HCT116 (cell line): Measurements from ENCODE around the gene GRM5. TPM values are rescaled to one million over a fixed set of nuclear protein-coding genes. Genes with fewer than 3 reads are reported as not detected.
"Not testable (repeated sequence)": the region's sequence is repeated elsewhere in the genome, so short reads cannot be mapped to it uniquely, and the experiment has no call there.

Experiments
- ATAC-seq: fragments of 200-7000 bp; cut with Tn5 transposase; 2 replicates; pipeline ENCODE4 v1.9.1; 2020; ENCODE audit warnings: mild to moderate bottlenecking, moderate library complexity
- BruUV-seq: library from RNA; stranded (reverse); fragments of 400-500 nt; replicated peaks from 2 replicates; lab custom pipeline; 2021; lab: Mats Ljungman, UMichigan
- CTCF ChIA-PET: fragments of 300-600 bp; sonication (Branson Sonifier 250); formaldehyde crosslinking; loops from one replicate; lab custom pipeline; 2021; ENCODE audit warnings: antibody characterized with exemption; lab: Charles Lee
- POLR2A ChIA-PET: fragments of 300-600, 350-600 bp; sonication (Branson Sonifier 250); formaldehyde crosslinking; loops from one replicate; lab custom pipeline; 2021; ENCODE audit warnings: antibody characterized with exemption; lab: Charles Lee
- RAD21 ChIA-PET, 2 experiments: fragments of 300-600 bp; sonication (Branson Sonifier 250); formaldehyde crosslinking; loops; one replicate each; lab custom pipeline; 2023; ENCODE audit warnings: low total read pairs in 2 of 2; ENCODE audit not compliant: uncharacterized antibody in 2 of 2, unreplicated experiment in 2 of 2, low non-redundant PET in 1 of 2; lab: Charles Lee
- DNase-seq: peaks from one replicate; pipeline ENCODE4 v3.0.0-alpha.2; 2010; ENCODE audit warnings: low read depth, low spot score
- H2AFZ ChIP-seq: fragments of 200-600 bp; shearing (Covaris generic), sonication (generic); 2 replicates; pipeline ENCODE4 v1.6.1; 2017; ENCODE audit warnings: low read depth, mixed run types, mixed read lengths, antibody characterized with exemption, low read length; ENCODE audit not compliant: poor library complexity, severe bottlenecking
- H3K27ac ChIP-seq: 2 replicates; pipeline ENCODE4 v1.5.1; 2012; ENCODE audit warnings: low read depth, low read length
- H3K27me3 ChIP-seq: fragments of 200-600 bp; sonication (generic); 2 replicates; pipeline ENCODE4 v1.6.1; 2016; ENCODE audit warnings: mixed run types, low read length, mixed read lengths; ENCODE audit not compliant: insufficient read depth
- H3K36me3 ChIP-seq, 2 experiments: fragments of 200-500 bp in 1 of 2; fragments of 200-600 bp in 1 of 2; sonication (Bioruptor generic) in 1 of 2; sonication (generic) in 1 of 2; 2 replicates each; pipeline versions ENCODE4 v1.5.1 to v1.6.1; 2014 to 2016; ENCODE audit warnings: low read length in 2 of 2, inconsistent platforms in 1 of 2, mixed read lengths in 1 of 2, mixed run types in 1 of 2; ENCODE audit not compliant: insufficient read depth in 2 of 2, control insufficient read depth in 1 of 2
- H3K4me1 ChIP-seq, 2 experiments: fragments of 200-600 bp in 1 of 2; sonication (generic) in 1 of 2; 2 replicates each; pipeline versions ENCODE4 v1.5.1 to v1.6.1; 2012 to 2017; ENCODE audit warnings: low read length in 2 of 2, inconsistent platforms in 1 of 2, mild to moderate bottlenecking in 1 of 2, mixed read lengths in 1 of 2, mixed run types in 1 of 2, moderate library complexity in 1 of 2; ENCODE audit not compliant: insufficient read depth in 2 of 2, control insufficient read depth in 1 of 2
- H3K4me2 ChIP-seq: fragments of 200-600 bp; sonication (generic); 2 replicates; pipeline ENCODE4 v1.6.1; 2017; ENCODE audit warnings: mixed run types, low read length, mixed read lengths
- H3K4me3 ChIP-seq, 2 experiments: fragments of 200-600 bp in 1 of 2; sonication (generic) in 1 of 2; replicated peaks in 1 of 2; 2 replicates each; pipeline ENCODE4 v1.5.1; 2011 to 2016; ENCODE audit warnings: low read length in 2 of 2, control low read depth in 1 of 2, low read depth in 1 of 2, mild to moderate bottlenecking in 1 of 2, mixed read lengths in 1 of 2, mixed run types in 1 of 2
- H3K79me2 ChIP-seq: fragments of 200-600 bp; sonication (generic); 2 replicates; pipeline ENCODE4 v1.6.1; 2017; ENCODE audit warnings: mild to moderate bottlenecking, mixed run types, low read length, moderate library complexity, mixed read lengths; ENCODE audit not compliant: insufficient read depth
- H3K9ac ChIP-seq: fragments of 200-600 bp; sonication (generic); 2 replicates; pipeline ENCODE4 v1.6.1; 2016; ENCODE audit warnings: low read length, mixed read lengths
- H3K9me2 ChIP-seq: fragments of 200-600 bp; sonication (generic), shearing (Covaris generic); 2 replicates; pipeline ENCODE4 v1.6.1; 2017; ENCODE audit warnings: mixed run types, mild to moderate bottlenecking, moderate library complexity; ENCODE audit not compliant: insufficient read depth
- H3K9me3 ChIP-seq, 2 experiments: fragments of 200-500 bp in 1 of 2; fragments of 200-600 bp in 1 of 2; sonication (Bioruptor generic) in 1 of 2; sonication (generic) in 1 of 2; 2 replicates each; pipeline ENCODE4 v1.6.1; 2014 to 2017; ENCODE audit warnings: low read length in 2 of 2, mixed read lengths in 2 of 2, inconsistent platforms in 1 of 2, low read depth in 1 of 2, mild to moderate bottlenecking in 1 of 2, mixed run types in 1 of 2, moderate library complexity in 1 of 2; ENCODE audit not compliant: control insufficient read depth in 1 of 2, insufficient read depth in 1 of 2
- H4K20me1 ChIP-seq: fragments of 200-600 bp; sonication (generic), shearing (Covaris generic); 2 replicates; pipeline ENCODE4 v1.6.1; 2017; ENCODE audit warnings: mixed run types, mild to moderate bottlenecking, moderate library complexity; ENCODE audit not compliant: insufficient read depth
- ATF3 ChIP-seq: IDR thresholded peaks from 2 replicates; pipeline ENCODE4 v1.6.1; 2012
- CTCF ChIP-seq, 3 experiments: fragments of 200-600 bp in 1 of 3; sonication (generic) in 1 of 3; IDR thresholded peaks in 2 of 3; conservative IDR thresholded peaks in 1 of 3; 2 replicates each; pipeline ENCODE4 v1.5.1; 2012 to 2017; ENCODE audit warnings: low read depth in 2 of 3, low read length in 2 of 3, antibody characterized with exemption in 1 of 3, borderline replicate concordance in 1 of 3, control low read depth in 1 of 3, mild to moderate bottlenecking in 1 of 3, mixed read lengths in 1 of 3, mixed run types in 1 of 3, moderate library complexity in 1 of 3; ENCODE audit not compliant: insufficient read depth in 1 of 3
- EZH2phosphoT487 ChIP-seq: fragments of 200-600 bp; IDR thresholded peaks from 2 replicates; pipeline ENCODE4 v1.6.1; 2018; ENCODE audit warnings: antibody characterized with exemption, borderline replicate concordance
- FOSL1 ChIP-seq: IDR thresholded peaks from 2 replicates; pipeline ENCODE4 v1.6.1; 2012; ENCODE audit warnings: low read depth
- SRF ChIP-seq: IDR thresholded peaks from 2 replicates; pipeline ENCODE4 v1.6.1; 2012; ENCODE audit warnings: low read depth
- intact Hi-C: fragments of 100-400 bp; cut with micrococcal nuclease; formaldehyde crosslinking; loops from 2 replicates; pipeline ENCODE4 v1.10.0; 2022
- total RNA-seq: library from RNA; stranded (reverse); gene quantifications from one replicate; pipeline ENCODE4 v1.2.1, GENCODE V29; 2021; ENCODE audit not compliant: unreplicated experiment

The GRM5 gene
- total RNA-seq, 1 experiment from 2014 or later: not detected

GRCh38 chr11:89052220-89052619 is 13.6 kb downstream of the GRM5 start:
- CTCF ChIA-PET: no interaction called here
- no peaks in the 10 kb centered on the region for H4K20me1 ChIP-seq
- no peaks in the 10 kb centered on the region for H3K36me3 ChIP-seq
- no peaks in the 10 kb centered on the region for H3K9me2 ChIP-seq
- no peak overlapping the region for H2AFZ ChIP-seq
- no peaks in the 10 kb centered on the region for H3K4me1 ChIP-seq
- BruUV-seq: no TSS peak
- ATAC-seq: no peak
- no peak overlapping the region for H3K4me2 ChIP-seq
- no peak for DNase-seq
- no peak overlapping the region for H3K9ac ChIP-seq
- RAD21 ChIA-PET: no interaction called here
- TF ChIP-seq CTCF (IDR thresholded peaks at IDR 0.05 in 2 of 3, conservative IDR thresholded peaks at IDR 0.05 in 1 of 3; ENCODE audit: borderline replicate concordance in 1 of 3, insufficient read depth in 1 of 3, low read depth in 2 of 3, low read length in 2 of 3): no peak
- TF ChIP-seq FOSL1: no peak
- no peak for TF ChIP-seq ATF3
- no peak for TF ChIP-seq EZH2phosphoT487
- TF ChIP-seq SRF: no peak
- POLR2A ChIA-PET: no interaction called here
- no peaks in the 10 kb centered on the region for H3K9me3 ChIP-seq
- H3K4me3 ChIP-seq: no peak overlapping the region
- H3K79me2 ChIP-seq: no peaks in the 10 kb centered on the region
- H3K27ac ChIP-seq: no peak overlapping the region
- intact Hi-C loops: no loop called here
- no peaks in the 10 kb centered on the region for H3K27me3 ChIP-seq

- RAD21 ChIA-PET, POLR2A ChIA-PET, H3K9me3 ChIP-seq, ATAC-seq, intact Hi-C loops, H3K9ac ChIP-seq, H3K4me1 ChIP-seq, H3K9me2 ChIP-seq, DNase-seq, H2AFZ ChIP-seq, H3K27ac ChIP-seq, H3K27me3 ChIP-seq, CTCF ChIA-PET, H3K4me3 ChIP-seq, H4K20me1 ChIP-seq, BruUV-seq, H3K36me3 ChIP-seq, H3K79me2 ChIP-seq, H3K4me2 ChIP-seq: not testable (repeated sequence)
These were observed 18.6 kb downstream of the GRM5 start for GRCh38 chr11:89047159-89047558.

- CTCF ChIA-PET, DNase-seq, H3K4me2 ChIP-seq, H3K36me3 ChIP-seq, H3K9ac ChIP-seq, H3K9me3 ChIP-seq, H3K4me3 ChIP-seq, H3K4me1 ChIP-seq, ATAC-seq, BruUV-seq, H2AFZ ChIP-seq, H3K9me2 ChIP-seq, H4K20me1 ChIP-seq, H3K27me3 ChIP-seq, POLR2A ChIA-PET, RAD21 ChIA-PET, H3K27ac ChIP-seq, H3K79me2 ChIP-seq, intact Hi-C loops: not testable (repeated sequence)
These were observed 21.8 kb downstream of the GRM5 start for GRCh38 chr11:89043861-89044588.
